Inferior parietal cortex (tissue), 1 donor: ENCODE results near the gene NRP2.

Experiments
- DNase-seq: peaks from one replicate; pipeline ENCODE4 v3.0.0-alpha.2; 2016; ENCODE audit errors: extremely low spot score

The NRP2 gene

DNA sequence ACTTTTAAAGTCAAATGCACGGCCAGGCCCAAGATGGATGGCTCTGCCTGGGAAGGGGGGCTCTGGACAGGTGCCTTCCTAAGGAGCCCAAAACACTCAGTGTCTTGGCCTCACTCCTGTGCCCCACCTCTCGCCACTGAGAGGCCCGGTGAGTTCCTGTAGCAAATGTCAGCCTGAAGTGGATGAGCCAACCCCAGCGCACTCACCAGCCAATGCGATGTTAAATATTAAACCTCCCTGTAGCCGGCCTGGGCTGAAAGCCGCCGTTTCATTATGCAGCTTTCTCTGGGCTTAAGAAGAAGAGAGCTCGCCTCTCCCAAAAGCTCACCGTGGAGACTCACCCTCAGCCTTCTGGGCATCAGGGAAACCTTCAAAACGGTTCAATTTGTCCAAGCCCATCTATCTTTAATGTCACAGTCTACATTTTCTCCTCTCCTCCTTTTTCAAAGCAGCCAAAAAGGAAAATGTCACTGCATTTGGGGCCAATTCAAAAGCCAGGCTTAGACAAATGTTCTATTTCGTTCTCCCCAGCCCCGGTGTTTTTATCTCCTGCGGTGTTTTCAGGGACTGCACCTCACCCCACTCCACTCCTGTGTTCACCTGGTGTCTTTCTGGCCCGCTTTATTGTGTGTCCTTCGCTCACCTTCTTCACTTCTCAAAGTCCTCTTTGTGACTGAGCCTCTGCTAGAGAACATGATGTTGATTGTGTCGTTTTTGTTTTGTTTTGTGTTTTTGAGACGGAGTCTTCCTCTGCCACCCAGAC, 124.0 kb downstream of the NRP2 start:
- DNase-seq, result no peak

- no peak for DNase-seq
Measured at GRCh38 chr2:205807229-205807628, 124.9 kb downstream of the NRP2 start.

- DNase-seq, result no peak
Measured at GRCh38 chr2:205807758-205808157, 125.5 kb downstream of the NRP2 start.

GRCh38 chr2:205808486-205809121, 126.3 kb downstream of the NRP2 start:
- no peak for DNase-seq

DNA sequence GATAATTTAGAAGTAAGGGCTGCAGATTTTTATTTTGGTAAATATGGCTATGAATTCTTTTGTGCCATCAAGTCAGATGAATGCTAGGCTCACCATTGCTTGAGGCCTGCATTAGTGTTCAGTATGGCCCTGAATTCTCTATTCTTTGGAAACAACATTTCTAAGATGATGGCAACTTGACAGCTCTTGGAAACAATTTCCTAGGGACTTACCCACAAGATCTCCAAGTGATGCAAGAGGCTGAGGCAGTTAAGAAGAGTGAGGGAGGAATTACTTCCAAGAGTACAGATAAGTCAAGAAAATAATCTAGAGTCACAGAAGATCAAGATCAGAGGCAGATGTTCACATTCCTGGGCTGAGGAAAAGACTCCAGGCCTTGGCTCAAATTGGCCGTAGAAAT, 129.1 kb downstream of the NRP2 start:
- DNase-seq, result no peak

DNA sequence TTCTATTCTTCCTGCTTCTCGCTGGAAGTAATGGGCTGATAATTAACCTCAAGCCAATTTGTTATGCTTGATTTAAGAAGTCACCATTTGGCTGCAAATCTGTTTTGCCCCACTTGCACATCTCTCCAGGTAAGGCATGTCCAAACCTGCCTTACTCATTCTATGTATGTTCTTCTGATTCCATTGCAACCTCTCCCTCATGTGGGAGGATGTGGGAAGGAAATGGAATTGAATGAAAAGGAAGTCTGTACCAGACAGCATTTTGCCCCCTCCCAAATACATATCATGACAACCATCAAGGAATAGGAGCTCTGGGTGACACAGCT, 131.7 kb downstream of the NRP2 start:
- DNase-seq, result no peak

- DNase-seq, result no peak
Measured at GRCh38 chr2:205815673-205816072, 133.4 kb downstream of the NRP2 start.

DNA sequence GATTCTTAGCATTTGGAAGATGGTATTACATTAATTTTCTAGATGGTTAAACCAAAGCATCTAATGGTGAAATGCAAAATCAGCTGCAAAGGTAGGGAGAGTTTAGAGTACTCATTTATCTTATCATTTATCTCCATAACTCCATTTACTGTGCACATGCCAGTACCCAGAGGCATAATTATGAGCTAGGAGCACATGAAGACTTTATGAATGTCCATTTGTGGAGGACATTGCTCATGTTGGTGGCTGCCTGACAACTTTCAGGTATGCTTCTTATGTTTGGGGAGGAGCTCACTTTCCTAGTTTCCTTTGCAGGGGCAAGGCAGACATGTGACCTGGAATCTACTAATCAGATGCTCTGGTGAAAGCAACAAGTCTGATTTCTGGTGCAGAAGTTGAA, 134.0 kb downstream of the NRP2 start:
- no peak for DNase-seq

GRCh38 chr2:205822579-205822978, 140.3 kb downstream of the NRP2 start:
- DNase-seq, result no peak

- no peak for DNase-seq
Measured at GRCh38 chr2:205827809-205828365, 145.6 kb downstream of the NRP2 start.

DNA sequence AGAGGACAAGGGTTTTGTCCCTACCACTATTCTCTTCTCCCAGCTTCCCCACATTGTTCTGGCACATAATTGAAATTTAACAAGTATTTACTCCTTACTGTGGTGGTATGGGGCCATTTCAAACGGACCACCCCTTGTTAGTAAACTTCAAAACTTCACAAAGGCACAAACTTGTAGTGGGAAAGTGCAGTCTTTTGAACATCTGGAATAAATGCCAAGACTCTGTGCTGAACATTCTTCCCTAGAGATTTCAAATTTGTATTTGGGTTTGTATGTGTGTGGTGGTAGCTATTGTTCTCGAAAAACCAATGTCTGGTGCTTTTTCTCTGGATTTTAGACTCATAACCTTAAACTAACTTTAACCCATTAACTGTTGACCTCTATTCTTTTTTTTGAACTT, 151.6 kb downstream of the NRP2 start:
- DNase-seq, result no peak

- no peak for DNase-seq
Measured at GRCh38 chr2:205834796-205835195, 152.5 kb downstream of the NRP2 start.

GRCh38 chr2:205835251-205835791, 153.0 kb downstream of the NRP2 start:
- DNase-seq, result no peak

GRCh38 chr2:205835923-205836322, 153.6 kb downstream of the NRP2 start:
- no peak for DNase-seq

- DNase-seq, result no peak
Measured at GRCh38 chr2:205836477-205837221, 154.3 kb downstream of the NRP2 start.

GRCh38 chr2:205837663-205838062, 155.4 kb downstream of the NRP2 start:
- DNase-seq, result no peak

DNA sequence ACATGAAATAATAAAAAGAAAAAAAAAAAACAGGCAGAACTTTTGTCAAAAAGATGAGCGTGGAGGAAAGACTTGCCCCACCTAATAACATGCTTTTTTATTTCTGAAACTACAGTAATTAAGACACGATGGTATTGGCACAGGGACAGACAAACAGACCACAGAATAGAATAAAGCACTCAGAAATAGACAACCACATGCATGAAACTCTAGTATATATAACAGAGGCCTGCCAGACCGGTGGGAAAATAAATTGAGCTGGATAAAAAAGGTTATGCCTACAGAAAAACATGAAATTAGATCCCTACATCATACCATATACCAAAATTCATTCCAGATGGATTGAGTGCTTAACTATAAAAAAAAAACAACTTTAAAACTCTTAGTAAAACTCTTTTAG, 163.1 kb downstream of the NRP2 start:
- no peak for DNase-seq
